DMS153 treated with DMSO at 0.1 percent for 48 hours (cell line): Measurements from ENCODE around the gene DNASE1L2.
A peak's percentile ranks its signal among the peaks of the same experiment; 100 is the strongest.

Source experiments
- DNase-seq: peaks from one replicate; lab custom pipeline; 2025; ENCODE audit not compliant: unreplicated experiment; lab: John Stamatoyannopoulos, UW

Gene DNASE1L2

GRCh38 chr16:2223221-2223941, 12.9 kb upstream of the DNASE1L2 start, which contains the start of gene E4F1:
E4F1 (plus strand) TSS chr16:2223591; CDS start chr16:2223614, 23 bp downstream.
- peak; percentile 99 for DNase-seq

- DNase-seq: no peak
Observed at GRCh38 chr16:2223942-2224486, 12.2 kb upstream of the DNASE1L2 start.

GRCh38 chr16:2226245-2226793, 9.9 kb upstream of the DNASE1L2 start:
- DNase-seq: no peak

GRCh38 chr16:2226918-2227317, 9.3 kb upstream of the DNASE1L2 start:
- DNase-seq: no peak

GRCh38 chr16:2228161-2228824, 8.0 kb upstream of the DNASE1L2 start:
- no peak for DNase-seq

GRCh38 chr16:2229091-2229490, 7.2 kb upstream of the DNASE1L2 start:
- no peak for DNase-seq

GRCh38 chr16:2229632-2230250, 6.5 kb upstream of the DNASE1L2 start:
- no peak for DNase-seq

GRCh38 chr16:2230376-2230775, 5.9 kb upstream of the DNASE1L2 start:
- no peak for DNase-seq

GRCh38 chr16:2231016-2231931, 5.0 kb upstream of the DNASE1L2 start:
- peak; percentile 14 for DNase-seq

- no peak for DNase-seq
Observed at GRCh38 chr16:2232094-2232990, 3.9 kb upstream of the DNASE1L2 start.

GRCh38 chr16:2233046-2233775, 3.0 kb upstream of the DNASE1L2 start:
- DNase-seq: no peak

GRCh38 chr16:2233872-2234812, 2.1 kb upstream of the DNASE1L2 start:
- DNase-seq: no peak

- DNase-seq: no peak
Observed at GRCh38 chr16:2234813-2235170, 1.5 kb upstream of the DNASE1L2 start.

GRCh38 chr16:2235234-2235651, 1.0 kb upstream of the DNASE1L2 start:
- no peak for DNase-seq

- DNase-seq: no peak
Observed at GRCh38 chr16:2235695-2236336, 428 bp upstream of the DNASE1L2 start.

GRCh38 chr16:2237102-2237482, 848 bp downstream of the DNASE1L2 start:
- DNase-seq: no peak

GRCh38 chr16:2237493-2238149, 1.4 kb downstream of the DNASE1L2 start:
- DNase-seq: no peak
